Stimulated activated CD8-positive, alpha-beta memory T cell treated with anti-CD3 and anti-CD28 coated beads, Interleukin-12 subunit alpha, Interleukin-12 subunit beta, amount 100 ng/mL, for 24 hours (primary cell): ENCODE results near the gene DYNLRB2.
A peak's percentile ranks its signal among the peaks of the same experiment; 100 is the strongest.

Experiments used
- DNase-seq: peaks from one replicate; pipeline ENCODE4 v3.0.0-alpha.2; 2020; ENCODE audit errors: extremely low read depth

The DYNLRB2 gene

DNA sequence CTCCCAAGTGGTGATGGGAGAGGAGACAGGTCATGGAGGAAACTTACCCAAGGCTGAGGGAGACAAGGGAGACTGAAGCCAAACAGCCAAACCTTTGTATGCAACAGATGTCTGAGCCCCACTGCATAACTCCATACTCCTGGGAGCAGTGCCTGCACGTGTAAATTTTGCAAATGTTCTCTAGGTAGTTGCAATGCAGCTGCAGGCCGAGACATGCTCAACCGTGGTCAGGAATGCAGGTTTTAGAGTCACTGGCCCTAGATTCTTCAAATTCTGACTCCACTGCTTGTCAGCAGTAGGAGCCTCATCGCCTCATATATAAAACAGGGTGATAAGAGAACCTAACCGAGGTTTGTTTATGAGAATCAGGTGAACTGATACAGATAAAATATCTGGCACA lies 11.5 kb downstream of the DYNLRB2 start:
- DNase-seq = no peak

DNA sequence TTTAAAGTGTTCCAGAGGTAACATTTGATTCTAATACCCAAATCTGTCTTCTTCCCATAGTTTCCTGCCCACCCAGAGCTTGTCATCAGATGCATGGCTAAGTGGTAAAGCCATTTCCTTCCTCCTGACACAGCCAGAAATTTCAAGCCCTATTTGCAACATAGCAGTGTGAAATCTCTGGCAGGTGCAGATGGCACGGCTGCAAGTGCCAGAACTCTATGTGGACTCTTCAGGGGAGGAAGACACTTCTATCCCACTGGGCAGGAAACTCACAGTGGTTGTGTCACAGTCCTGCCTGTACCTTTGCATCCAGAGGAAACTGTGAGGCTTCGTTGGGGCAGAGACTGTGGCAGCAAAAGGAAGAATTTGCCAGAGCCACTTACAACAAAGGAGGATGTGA lies 13.2 kb downstream of the DYNLRB2 start:
- DNase-seq = no peak

DNA sequence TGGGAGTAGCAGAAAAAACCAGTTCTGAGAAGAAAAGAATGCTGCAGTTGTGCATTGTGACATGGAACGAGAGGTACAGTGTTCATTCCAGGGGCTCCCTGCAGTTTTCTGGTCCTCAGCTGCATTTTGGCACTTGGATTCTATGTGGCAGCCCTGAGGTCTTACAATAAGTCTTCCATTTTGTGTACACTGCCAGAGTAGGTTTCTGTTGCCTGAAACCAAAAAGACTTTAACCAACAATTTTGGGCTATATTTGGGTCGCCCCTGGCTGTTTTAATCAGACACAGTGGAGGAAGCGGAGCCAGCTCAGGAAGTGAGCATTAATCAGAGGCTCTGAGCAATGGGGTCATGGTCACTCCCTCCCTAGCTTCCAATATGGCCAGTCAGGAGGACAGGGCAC lies 15.7 kb downstream of the DYNLRB2 start:
- DNase-seq = no peak

DNA sequence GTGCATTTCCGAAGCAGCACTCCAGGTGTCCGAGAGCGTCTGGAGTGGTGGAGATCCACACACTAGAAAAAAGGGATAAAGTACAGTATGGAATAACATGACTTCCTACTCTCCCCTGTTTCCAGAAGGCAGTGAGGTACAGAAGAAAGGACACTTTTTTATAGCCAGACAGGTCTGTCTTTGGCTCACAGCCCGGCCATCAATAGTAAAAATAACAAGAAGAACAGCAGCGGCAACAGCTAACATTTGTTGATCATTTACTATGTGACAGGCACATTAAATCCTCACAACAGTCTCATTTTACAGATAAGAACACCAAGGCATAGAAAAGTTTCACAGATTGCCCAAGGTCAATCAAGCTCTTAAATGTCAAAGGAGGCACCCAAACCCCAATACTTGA lies 16.2 kb downstream of the DYNLRB2 start:
- DNase-seq = no peak

DNA sequence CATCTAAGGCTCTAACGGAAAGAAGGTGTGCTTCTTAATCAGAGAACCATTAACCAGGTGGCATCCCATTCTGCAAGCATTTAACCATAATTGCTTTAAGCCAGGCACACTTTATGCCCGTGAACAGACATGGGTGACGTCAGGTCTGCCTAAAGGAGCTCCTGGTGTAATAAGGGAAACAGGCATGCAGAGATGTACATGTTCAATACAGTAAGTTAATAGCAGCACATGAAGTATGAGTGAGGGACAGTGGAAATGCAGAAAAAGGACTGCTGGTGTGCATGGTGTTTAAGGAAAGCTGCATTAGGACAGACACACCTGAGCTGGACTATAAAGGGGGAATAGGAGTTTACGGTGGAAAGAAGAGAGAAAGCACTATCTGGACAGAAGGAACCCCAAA lies 18.6 kb downstream of the DYNLRB2 start:
- DNase-seq = no peak

DNA sequence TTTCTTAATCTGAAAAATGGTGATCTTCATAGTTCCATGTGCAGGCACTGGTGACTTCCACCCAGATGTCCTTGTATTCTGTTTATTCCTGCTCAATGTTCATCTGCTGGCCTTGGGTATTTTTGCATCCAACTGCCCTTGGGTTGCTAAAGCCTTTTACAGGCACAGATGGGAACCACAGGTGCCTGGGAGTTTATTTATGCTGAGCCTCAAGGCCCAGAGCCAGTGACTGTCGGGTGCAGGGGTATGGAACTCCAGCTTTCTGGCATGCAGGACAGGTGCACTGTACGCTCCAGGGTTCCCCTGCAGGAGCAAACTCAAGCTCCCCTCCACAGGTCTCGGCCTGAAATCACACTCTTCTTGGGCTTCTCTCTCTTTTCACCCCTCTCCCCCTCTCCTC lies 22.3 kb downstream of the DYNLRB2 start:
- no peak for DNase-seq

DNA sequence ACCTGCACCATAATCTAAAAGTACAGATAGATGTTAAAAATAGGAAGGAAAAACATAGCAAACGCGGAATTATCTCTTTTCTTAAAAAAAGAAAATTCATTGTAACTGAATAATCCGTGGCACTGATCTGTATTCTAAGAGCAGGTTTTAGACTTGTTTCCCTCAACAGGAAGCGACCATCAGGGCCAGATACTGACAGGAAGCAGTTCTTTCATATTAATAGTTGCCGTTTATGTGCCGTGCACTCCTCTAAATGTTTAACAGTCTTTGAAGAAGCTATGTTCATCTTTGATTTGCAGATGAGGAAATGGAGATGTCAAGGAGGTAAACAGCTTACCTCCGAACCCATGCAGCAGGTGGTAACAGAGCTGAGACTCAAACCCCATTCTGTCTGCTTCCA lies 23.6 kb downstream of the DYNLRB2 start:
- no peak for DNase-seq

DNA sequence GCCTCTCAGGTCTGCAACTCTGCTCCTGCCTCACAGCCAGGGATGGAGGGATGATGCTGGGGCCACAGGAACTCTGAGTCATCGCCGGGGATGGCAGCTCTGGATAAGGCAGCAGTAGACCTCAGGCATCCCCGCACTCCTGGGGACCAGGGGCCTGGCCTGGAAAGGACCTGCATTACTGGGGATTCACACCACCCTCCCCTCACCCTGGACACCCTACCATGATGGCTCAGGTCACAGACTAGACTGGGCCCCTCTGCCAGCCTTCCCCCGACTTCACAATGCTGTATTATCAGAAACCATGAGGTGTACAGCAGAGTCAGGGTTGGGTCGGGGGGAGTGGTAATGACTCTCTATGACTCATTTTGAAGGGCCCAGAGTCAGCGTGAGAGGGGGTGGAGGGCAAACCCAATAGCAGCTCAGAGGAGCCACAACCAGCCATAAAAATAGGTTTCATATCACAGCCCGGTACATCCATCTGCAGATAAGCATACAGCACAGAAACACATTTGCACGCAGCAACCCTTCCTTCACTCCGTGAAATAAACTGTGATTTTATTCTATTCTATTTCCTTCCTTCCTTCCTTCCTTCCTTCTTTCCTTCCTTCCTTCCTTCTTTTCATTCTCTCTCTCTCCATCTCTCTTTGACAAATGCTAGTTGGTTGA lies 28.8 kb downstream of the DYNLRB2 start:
- DNase-seq = peak; percentile 54

DNA sequence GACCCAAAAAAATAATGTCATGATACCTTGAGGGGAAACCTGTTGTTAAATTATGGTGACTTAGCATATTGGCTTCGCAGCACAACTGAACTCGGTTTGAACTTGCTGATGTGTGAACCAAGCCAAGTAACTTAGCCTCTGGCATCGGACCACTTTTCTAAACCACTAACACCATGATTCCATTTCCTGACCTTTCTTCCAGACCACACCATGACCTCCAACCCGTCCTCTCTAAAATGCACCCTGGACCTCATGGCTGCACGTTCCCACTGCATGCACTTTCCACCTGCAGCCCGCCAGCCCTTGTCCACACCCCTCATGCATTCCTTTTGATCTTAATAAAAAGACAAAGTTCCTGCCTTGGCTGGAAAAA lies 29.3 kb downstream of the DYNLRB2 start:
- no peak for DNase-seq

DNA sequence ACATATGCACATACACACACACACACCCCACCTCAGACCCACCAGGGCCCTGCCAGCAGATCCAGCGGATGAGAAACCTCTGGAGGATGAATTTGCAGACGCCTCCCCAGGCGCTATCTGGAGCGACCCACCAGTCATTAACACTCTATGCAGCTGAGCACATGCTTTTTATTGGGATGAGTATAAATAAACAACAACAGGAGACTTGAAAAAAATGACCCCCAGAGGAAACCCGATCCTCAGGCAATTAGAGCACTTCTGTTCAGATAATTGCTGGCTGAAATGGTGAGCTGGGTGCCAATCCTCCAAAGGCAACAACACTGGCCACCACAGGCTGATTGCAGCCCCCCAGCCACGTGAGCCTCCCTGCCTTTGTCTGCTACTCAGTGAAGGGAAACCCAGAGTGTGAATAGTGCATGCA lies 32.9 kb downstream of the DYNLRB2 start:
- no peak for DNase-seq

DNA sequence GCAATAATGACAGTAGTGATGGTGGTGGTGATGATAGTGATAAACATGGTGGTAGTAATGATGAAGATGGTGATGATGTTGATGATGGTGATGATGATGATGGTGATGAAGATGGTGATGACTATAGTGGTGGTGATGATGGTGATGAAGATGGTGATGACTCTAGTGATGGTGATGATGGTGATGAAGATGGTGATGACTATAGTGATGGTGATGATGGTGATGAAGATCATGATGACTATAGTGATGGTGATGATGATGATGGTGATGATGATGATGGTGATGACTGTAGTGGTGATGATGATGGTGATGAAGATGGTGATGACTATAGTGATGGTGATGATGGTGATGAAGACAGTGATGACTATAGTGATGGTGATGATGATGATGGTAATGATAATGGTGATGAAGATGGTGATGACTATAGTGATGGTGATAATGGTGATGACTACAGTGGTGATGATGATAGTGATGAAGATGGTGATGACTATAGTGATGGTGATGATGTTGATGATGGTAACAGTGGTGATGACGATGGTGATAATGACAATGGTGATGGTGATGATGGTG lies 35.6 kb downstream of the DYNLRB2 start:
- DNase-seq = no peak

DNA sequence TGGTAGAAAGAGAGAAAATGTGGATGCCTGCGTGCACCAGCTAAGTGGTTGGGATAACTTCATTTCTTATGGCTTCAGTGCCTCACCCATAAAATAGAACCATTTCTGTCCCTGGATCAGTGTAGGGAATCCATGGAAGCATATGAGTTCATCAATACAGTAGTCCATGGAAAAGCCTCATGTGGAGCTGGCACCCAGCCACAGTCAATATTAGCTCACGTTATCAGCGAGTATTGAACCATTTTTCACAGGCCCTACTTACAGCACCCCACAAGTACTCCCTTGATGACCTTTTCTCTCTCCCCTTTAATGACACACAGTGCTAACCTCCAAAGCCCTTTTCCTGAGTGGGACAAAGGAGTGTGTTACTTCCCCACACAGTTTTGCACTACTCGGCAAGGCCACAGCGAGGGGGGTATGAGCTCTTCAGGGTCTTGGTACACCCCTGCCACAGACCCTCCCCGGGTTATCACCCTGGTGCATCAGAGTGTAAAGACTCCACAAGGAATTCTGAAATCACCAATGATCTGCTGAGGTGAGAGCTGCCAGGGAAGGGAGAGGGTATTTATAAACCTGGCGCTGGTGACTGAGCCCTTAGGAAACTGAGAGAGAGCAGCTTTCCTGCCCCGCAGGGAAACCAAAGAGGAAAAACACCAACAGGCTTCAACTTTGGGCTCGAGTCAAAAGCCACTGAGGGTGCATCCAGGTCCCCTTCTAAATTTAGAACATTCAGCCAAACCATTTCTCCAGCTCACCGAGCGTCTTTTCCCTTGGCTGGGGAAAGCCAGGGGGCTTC lies 36.9 kb downstream of the DYNLRB2 start:
- DNase-seq = no peak

DNA sequence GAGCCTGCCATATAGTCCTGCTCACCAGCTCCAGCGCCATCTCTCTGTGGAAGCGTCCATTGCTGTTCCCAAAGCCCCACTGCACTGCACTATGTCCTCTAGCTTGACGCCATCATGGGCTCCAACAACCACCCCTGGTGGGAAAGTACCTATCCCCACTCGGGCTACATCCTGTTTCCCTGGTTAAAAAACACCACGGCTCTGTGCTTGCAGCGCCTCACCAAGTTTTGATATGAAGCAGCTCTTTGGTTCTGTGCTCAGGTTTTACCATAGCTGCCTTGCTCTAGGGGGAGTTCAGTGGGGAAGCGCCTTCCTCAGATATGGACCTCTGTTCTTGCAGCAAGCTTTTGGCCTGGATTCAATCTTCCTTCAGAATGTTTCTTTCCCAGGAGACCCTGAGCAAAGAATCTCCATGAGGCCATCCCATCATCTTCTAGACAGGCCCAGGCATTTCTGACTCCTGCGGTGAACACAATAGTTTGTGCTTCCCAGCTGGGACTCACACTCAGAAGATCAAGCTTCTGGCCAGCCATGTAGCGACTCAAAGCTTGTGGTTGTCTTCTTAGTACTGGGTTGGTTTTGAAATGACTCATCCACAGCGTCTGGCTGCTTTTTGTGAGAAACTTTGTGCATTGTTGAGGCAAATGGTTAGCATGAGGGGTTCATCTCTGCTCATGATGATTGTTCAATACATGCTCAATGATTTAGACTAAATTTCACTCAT lies 39.5 kb downstream of the DYNLRB2 start:
- peak; percentile 43 for DNase-seq

DNA sequence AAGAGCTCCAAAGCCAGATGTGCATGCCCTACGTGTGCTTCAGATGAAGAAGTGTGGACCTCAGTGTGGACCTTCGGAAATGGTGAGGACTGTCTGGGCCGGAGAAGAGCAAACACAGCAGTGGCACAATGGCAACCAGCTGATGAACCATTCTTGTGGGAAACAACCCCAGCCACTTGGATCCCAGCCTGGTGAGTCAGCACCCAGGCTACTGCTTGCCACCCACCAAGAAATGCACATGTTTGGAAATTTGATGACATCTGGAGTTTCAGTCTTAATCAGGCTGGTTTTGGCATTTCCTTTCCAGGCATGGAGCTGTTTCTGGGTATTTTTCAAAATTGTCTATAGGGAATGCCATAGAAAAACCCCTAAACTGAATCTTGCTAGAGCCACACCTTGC lies 42.7 kb downstream of the DYNLRB2 start:
- peak; percentile 19 for DNase-seq

DNA sequence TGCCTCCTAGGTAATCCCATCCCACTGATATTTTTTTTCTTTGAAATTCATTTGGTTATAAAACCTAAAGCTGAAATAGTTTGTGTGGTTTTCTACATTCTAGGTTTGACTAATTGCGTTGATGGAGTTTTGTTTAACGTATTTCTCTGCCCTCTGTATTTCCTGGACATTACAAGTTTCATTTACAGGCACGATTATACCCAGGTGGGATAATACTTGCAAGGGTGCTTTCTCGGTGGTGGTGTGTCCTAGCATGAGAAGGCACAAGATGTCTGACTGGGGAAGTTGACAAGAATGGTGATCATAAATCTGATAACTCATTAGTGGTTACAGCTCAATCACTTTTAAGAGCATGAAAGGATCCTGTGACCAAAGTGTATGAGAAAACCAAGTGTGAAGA lies 45.0 kb downstream of the DYNLRB2 start:
- DNase-seq = no peak

DNA sequence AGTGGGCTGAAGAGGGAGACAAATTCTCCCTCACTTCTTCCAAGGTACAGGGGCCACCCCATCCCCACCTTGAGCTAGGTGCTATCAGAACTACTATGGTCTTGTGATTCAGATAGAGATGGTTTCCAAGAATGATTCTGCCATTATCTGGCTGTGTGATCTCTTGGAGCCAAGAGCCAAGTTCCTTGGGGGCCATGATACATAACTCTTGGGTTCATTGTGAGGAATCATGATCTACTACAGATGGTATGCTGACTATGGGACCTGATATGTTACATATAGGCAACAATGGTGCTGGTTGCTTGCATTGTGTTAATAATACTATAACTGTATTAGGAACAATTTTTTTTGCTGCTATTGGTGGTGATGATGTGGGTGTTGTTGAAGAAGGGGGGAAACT lies 45.7 kb downstream of the DYNLRB2 start:
- no peak for DNase-seq

DNA sequence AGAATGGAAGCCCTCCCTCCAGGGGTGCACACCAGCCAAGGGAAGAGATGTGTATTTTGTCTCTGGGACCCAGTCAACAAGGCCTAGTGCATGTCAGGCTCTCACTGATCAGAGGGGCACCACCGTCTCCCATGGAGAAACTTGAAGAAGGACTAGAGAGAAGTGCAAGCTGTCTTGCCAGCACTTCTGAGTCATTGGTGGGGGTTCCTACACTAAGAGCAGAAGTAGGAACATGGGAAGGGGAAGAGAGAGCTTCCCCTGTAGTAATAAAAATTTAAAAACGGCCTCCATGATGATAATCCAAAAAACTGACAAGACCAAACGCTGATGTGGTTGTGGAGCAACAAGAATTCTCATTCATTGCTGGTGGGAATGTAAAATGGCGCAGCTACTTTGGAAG lies 46.3 kb downstream of the DYNLRB2 start:
- DNase-seq = no peak

DNA sequence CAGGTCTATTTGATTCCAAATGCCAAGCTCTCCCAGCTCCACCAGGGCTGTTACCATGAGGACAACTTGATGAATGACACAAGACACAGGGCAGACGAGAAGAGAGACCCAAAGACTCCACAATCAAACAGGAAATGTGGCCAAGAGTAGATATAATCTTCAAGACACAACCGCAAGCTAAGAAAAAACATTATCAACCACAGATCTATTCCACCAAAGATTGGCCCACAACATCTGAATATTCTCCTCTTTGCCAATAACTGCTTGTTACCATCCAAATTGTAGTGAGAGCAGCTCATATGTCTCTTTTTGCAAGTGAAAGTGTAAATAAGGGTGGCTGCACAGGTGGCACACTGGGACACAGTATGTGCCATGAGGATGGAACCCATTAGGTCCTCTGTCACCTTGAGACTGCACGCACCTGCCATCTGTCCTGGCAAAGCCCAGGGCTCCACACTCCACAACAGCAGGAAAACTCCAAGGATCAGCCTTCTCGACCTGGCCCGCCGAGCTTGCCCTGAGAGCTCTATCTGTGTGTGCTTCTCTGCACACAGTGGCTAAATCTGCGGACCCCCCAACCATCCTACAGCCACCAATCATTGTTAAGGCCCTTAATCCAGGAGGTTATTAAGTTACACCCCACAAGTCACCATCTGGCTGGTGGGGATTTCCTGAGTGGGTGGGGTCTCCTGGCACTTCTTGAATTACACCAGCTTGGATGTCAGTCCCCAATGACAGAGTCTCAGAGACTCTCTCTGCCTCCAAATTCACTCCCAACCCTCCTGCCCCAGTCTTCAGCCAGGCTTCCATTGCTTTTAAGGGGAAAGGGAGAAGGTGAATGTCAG lies 50.5 kb downstream of the DYNLRB2 start:
- no peak for DNase-seq

DNA sequence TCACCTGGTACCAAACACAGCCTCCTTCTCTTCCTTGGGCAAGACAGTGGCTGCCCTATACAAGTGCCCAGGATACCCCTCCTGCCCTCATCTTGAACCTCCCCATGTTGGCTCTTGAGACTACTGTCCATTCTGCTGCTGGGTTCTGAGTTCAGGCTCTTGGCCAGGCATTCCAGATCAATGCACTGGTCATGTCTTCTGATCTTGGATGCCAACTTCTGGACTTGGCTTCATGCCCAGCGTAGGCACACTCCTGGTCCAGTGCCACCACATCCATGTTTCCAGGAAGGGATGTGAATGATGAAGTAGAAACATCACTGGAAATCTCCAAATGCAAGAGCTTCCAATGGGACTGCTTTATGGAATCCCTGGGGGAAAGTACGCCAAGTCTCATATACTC lies 51.5 kb downstream of the DYNLRB2 start:
- no peak for DNase-seq

DNA sequence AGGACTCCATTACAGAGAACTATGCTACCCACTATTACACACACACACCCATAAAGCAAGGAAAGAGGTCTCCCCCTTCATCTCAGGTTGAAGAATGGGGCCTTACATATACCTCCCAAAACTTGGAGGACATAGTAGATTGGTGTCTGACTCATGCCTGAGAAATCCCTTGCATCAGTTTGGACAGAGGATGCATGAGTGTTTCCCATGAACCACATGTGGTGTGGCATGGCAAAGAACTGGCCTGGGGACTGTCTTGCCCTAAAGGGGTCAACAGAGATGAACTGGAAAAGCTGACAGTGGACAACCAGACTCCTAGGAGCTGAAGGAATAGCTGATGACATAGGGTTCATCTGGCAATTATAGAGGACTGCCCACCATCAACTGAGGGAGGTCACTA lies 54.0 kb downstream of the DYNLRB2 start:
- DNase-seq = no peak

DNA sequence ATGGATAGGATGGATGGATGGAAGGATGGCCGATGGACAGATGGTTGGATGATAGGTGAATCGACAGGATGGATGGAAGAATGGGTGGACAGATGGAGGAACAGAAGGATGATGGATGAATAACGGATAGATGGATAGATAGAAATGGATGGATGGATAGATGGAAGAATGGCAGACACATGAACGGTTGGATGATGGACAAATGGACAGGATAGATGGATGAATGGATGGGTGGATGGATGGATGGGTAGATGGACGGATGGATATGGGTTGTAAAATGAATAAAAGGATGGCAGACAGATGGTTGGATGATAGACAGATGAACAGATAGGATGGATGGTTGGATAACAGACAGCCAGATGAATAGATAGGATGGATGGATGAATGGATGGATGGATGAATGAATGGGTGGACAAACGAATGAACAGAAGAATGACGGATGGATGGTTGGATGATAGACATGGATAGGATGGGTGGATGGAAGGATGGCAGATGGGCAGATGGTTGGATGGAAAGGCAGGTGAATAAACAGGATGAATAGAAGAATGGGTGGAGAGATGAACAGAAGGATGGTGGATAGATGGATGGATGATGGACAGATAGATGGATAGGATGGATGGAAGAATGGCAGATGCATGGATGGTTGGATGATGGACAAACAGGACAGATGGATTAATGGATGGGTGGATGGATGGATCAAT lies 55.9 kb downstream of the DYNLRB2 start:
- no peak for DNase-seq
